Kidney (tissue), 14 donors: ENCODE measurements around the gene RBMS1. TPM values are rescaled to one million over a fixed set of nuclear protein-coding genes. Genes with fewer than 3 reads are reported as not detected.

ENCODE experiments used
- DNase-seq, 5 donors: peaks; one replicate each; pipeline ENCODE4 v3.0.0-alpha.2; 2013 to 2020
- FAIRE-seq: peaks from 2 replicates; lab custom pipeline; 2012; peaks lifted over from hg19 to GRCh38; lab: Jason Lieb, UNC
- H3K27ac ChIP-seq, 2 donors: one replicate each; pipeline ENCODE4 v1.7.0; 2013; ENCODE audit warnings: low read depth in 2 of 2, low read length in 2 of 2, inconsistent platforms in 1 of 2
- H3K27me3 ChIP-seq: one replicate; pipeline ENCODE4 v1.7.1; 2013; ENCODE audit warnings: low read length, inconsistent platforms; ENCODE audit not compliant: control insufficient read depth, insufficient read depth
- H3K36me3 ChIP-seq, 3 donors: one replicate each; pipeline versions ENCODE4 v1.7.0 to v1.7.1; 2013; ENCODE audit warnings: low read length in 3 of 3, control low read depth in 1 of 3, inconsistent platforms in 1 of 3; ENCODE audit not compliant: insufficient read depth in 3 of 3, control insufficient read depth in 2 of 3
- H3K4me1 ChIP-seq, 3 donors: one replicate each; pipeline versions ENCODE4 v1.7.0 to v1.7.1; 2013; ENCODE audit warnings: low read length in 3 of 3, inconsistent platforms in 1 of 3, low read depth in 1 of 3; ENCODE audit not compliant: control insufficient read depth in 2 of 3, insufficient read depth in 2 of 3
- H3K4me3 ChIP-seq, 3 donors: one replicate each; pipeline versions ENCODE4 v1.7.0 to v1.8.1; 2013; ENCODE audit warnings: low read length in 3 of 3, control low read depth in 1 of 3, inconsistent platforms in 1 of 3
- H3K9ac ChIP-seq, 3 donors: one replicate each; pipeline versions ENCODE4 v1.7.0 to v1.7.1; 2013; ENCODE audit warnings: low read length in 3 of 3, control low read depth in 1 of 3, inconsistent platforms in 1 of 3
- H3K9me3 ChIP-seq, 3 donors: one replicate each; pipeline versions ENCODE4 v1.7.0 to v1.7.1; 2013; ENCODE audit warnings: low read length in 3 of 3, control low read depth in 1 of 3, inconsistent platforms in 1 of 3; ENCODE audit not compliant: control insufficient read depth in 2 of 3, insufficient read depth in 1 of 3
- CTCF ChIP-seq: IDR thresholded peaks from 3 replicates; pipeline ENCODE4 v1.5.1; 2012; ENCODE audit warnings: mild to moderate bottlenecking, moderate library complexity, borderline replicate concordance; ENCODE audit not compliant: insufficient read depth; ENCODE audit errors: extremely low read depth
- intact Hi-C: fragments of 100-400 bp; cut with DNase I; formaldehyde crosslinking; loops from one replicate; pipeline ENCODE4 v1.11.1; 2022
- polyA plus RNA-seq: library from polyadenylated mRNA; stranded (reverse); fragments of 350-450 nt; fragmentation: Illumina TruSeq; extraction: RNeasy Lipid Tissue Mini Kit (QIAGEN cat#74804); gene quantifications from one replicate; pipeline ENCODE4 v1.2.3, GENCODE V29; 2014; ENCODE audit warnings: low read depth, low replicate concordance; ENCODE audit not compliant: insufficient read depth
- total RNA-seq: library from RNA; stranded (reverse); fragmentation: NEBNext Ultra II Directional; extraction: Animal tissue kit (Norgen Biotek cat#: 25700); gene quantifications from one replicate; pipeline ENCODE4 v1.2.1, GENCODE V29; 2021
- donor health status: control.
- donor health status: control.
- donor health status: control.
- donor health status: control.
- donor health status: control.
- donor health status: DM: yes; HTN: yes; CAD: no.
- donor health status: Normal renal cell carcinoma (clear cell type).

Gene RBMS1
- total and polyA plus RNA-seq, 2 donors from 2014 or later: 25.6 to 94.8 TPM

- Histone ChIP-seq H3K36me3 (no peaks in the 10 kb centered on the region), H3K4me3 (no peak overlapping the region), H3K4me1 (peaks cover 0 to 4% (median 0%) of the 10 kb centered on the region in 3 donors), H3K27ac (no peak overlapping the region), H3K9ac (no peak overlapping the region), H3K9me3 (no peaks in the 10 kb centered on the region), H3K27me3 (no peaks in the 10 kb centered on the region)
- intact Hi-C loops: no loop called here
- DNase-seq (no peak), FAIRE-seq (no peak)
- TF ChIP-seq CTCF: no peak
Measured at GRCh38 chr2:160498137-160498536, 4.5 kb upstream of the RBMS1 start.

GRCh38 chr2:160494201-160494644, 616 bp upstream of the RBMS1 start:
- H3K9ac ChIP-seq: peak overlapping the region; percentile 75 to 86 (median 80)
- no peaks in the 10 kb centered on the region for H3K36me3 ChIP-seq
- H3K4me3 ChIP-seq: peak overlapping the region; percentile 76 to 85 (median 84)
- FAIRE-seq: no peak
- no peaks in the 10 kb centered on the region for H3K9me3 ChIP-seq
- no peak for TF ChIP-seq CTCF
- peaks cover 0 to 5% (median 0%) of the 10 kb centered on the region in 3 donors for H3K4me1 ChIP-seq
- H3K27ac ChIP-seq: peak overlapping the region; percentile 61 to 96
- no peaks in the 10 kb centered on the region for H3K27me3 ChIP-seq
- intact Hi-C loops: no loop called here
- peak in 4 of 5 donors; percentile 59 to 71 (median 67) for DNase-seq

DNA sequence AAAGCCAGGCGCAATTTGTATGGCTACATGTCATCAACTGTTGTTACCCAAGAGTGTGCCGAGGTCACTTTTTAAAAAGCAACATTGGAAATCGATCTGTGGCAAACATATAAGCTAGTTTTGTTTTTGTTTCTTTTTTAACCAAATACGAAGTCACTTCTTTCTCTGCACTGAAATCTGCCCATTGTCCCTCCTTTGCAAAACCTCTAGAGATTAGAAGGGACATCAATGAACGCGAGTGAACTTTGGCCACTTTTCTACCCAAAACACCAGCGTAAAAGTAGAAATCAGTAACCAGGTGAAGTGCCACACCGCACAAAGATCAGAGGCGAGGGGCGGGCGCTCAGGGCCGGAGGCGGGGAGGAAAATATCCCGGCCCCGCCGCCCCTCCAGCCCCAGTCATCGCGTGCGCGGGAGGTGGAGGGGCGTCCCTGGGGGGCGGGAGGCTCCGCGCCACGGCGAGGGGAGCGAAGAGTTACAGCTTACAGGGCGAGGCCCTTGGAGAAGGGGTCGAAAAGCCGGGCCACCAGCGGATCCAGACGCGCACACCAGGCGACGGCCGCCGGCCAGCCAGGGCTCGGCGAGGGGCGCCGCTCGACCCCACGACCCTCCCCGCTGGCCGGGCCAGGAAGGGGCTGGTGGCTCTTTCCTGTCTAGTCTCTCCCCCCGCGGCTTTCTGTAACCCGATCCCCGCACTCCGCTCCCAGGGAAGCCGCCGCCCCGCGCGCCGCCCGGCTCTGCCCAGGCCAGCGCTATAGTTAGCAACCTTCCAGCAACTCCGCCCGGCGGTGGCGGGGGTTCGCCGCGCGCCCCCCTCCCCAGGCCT, 993 bp downstream of the RBMS1 start:
- no peak for TF ChIP-seq CTCF
- DNase-seq: peak; percentile 92 to 94 (median 93)
- Histone ChIP-seq H3K9me3 (no peaks in the 10 kb centered on the region), H3K4me3 (peak overlapping the region; percentile 73 to 92 (median 84)), H3K4me1 (peaks cover 0 to 5% (median 0%) of the 10 kb centered on the region in 3 donors), H3K36me3 (no peaks in the 10 kb centered on the region), H3K27me3 (no peaks in the 10 kb centered on the region), H3K9ac (peak overlapping the region; percentile 67 to 86 (median 75)), H3K27ac (peak overlapping the region; percentile 91 to 96)
- FAIRE-seq: no peak
- intact Hi-C loops: no loop called here
